DMS 273 treated with DMSO at 0.1 percent for 48 hours (cell line): Measurements from ENCODE around the gene ADNP.
"Not testable (repeated sequence)": the region's sequence is repeated elsewhere in the genome, so short reads cannot be mapped to it uniquely, and the experiment has no call there.

Source experiments
- DNase-seq: peaks from one replicate; lab custom pipeline; 2025; lab: John Stamatoyannopoulos, UW

ADNP gene

DNA sequence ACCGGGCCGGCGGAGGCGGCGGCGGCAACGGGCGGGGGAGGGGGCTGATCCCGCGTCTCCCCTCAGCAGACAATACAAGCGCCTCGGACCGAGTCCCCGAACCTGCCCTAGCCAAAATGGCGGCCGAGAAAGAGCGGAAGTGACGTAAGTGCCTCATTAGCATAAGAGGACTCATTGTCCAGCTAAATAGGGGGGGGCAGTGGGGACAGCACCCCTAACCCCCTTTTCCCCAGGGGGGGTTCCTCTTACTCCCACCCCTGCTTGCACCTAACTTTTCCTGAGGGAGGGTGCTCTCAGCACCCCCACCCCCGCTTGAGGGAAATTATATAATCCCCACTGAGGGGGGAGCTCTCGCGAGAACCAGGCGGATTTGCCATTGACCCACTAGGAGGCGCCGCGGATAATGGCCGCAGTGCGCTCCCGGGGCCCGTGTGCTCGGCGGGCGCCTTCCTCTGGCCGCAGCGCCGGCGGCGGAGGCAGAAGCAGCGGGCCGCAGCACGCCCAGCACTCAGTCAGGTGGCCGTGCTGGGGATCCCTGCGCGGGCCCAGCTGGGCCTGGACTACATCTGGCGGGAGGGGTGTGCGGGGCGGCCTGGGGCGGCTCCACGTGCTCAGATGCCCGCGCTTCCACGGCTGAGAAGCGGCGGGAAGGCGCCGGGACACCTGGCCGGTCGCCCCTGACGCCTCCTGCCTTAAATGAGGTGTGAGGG is at the start of gene ADNP:
Gene ADNP (minus strand): TSS at position 132 of the 710 bp plus-strand sequence. CDS start 27,441 bp downstream, outside the sequence.
- peak; percentile 90 for DNase-seq

DNA sequence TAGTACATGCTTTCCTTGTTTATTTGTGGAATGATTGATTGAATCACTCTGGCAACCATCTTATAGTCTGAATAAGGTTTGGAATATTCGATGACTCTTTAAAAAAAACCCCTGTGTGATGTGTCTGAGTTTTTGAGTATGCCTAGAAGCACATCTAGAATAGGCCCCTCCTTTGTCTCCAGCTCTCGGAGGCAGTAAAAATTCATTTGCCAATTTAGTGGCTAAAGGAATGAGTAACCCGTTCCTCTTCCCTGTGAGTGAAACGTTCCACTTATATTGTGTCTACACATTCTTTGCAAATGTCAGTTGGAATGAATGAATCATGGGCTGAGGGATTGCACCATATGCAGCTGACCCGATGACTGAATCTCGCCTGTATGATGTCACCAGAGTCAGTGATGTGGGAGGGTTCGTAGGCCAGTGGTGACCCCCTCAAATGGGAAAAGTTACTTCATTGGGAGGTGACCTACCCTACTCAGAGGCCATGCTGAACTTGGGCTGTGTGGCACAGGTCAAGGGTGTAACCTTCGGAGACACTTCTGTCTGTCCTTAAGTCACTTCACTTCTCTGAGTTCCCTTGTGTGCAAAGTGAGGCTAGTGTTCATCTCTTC is 48.9 kb upstream of the ADNP start:
- no peak for DNase-seq

DNA sequence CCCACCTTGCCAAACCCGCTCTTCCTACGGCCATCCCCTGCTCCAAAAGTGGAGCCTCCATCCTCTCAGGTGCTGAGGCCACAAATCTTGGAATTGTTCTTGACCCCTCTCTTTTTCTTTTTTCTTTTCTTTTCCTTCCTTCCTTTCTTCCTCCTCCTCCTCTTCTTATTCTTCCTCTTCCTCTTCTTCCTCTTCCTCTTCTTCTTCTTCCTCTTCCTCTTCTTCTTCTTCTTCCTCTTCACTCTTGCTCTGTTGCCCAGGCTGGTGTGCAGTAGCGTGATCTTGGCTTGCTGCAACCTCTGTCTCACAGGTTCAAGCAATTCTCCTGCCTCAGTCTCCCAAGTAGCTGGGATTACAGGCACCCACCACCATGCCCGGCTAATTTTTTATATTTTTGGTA is 47.3 kb upstream of the ADNP start:
- DNase-seq = not testable (repeated sequence)

DNA sequence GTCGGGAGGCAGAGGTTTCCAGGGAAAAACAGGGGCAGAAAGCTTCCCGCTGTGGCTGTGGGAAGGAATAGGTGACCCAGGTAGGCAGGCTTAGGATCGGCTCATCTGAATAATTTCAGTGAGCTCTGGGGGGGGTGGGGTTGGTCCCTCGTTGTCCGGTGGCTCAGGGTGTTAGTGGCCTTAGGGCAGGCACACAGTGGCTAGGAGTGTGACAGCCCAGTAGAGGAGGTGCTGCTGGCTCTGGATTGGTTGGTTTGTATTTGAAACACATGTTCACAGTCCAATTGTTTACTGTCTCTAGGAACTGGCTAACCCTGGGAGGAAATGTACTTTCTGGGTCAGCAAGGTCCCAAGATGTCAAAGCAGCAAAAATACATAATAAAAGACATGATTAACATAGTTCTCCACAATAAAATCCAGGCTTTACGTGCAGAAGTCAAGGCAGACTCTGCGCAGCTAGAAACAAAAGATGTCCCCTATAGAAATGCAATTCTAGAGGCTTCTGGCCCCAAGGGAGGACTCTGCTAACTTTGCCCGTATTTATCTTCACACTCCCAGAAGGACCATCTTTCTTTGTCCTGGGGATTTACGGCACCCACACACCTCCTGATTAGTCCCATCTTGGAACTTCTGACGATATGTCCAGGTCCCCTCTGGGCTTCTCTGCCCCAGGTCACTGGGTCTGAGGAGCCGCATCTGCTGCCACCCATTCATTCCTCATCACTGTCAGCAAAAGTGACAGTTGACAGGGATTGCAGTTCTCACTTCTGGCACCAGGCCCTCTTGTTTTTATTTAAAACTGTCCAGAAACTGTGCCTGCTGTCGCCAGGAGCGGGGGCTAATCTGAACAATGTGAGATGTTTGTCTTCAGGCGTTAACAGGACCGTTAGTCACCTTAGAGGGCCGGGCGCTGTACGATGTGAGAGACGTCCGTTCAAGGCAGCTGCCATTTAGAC is 46.1 kb upstream of the ADNP start:
- DNase-seq = no peak

GRCh38 chr20:50975701-50976330 is 44.6 kb upstream of the ADNP start:
- no peak for DNase-seq

GRCh38 chr20:50969912-50970311 is 38.7 kb upstream of the ADNP start:
- DNase-seq = no peak

GRCh38 chr20:50969435-50969834 is 38.2 kb upstream of the ADNP start:
- DNase-seq = no peak

DNA sequence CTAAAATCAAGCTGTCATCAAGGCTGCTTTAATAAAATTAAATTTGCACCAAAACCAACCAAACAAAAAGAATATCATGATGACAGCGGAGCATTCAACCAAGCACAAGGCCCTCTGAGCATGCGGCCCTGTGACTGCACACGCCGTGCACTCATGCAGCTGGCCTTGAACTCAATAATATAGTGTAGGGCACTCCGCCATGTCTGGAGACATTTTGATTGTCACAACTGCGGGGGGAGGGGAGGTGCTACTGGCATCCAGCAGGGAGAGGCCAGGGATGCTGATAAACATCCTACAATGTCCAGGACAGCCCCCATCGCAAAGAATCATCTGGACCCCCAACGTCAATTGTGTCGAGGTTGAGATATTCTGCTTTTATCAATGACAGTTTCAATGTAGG is 37.1 kb upstream of the ADNP start:
- DNase-seq = no peak

DNA sequence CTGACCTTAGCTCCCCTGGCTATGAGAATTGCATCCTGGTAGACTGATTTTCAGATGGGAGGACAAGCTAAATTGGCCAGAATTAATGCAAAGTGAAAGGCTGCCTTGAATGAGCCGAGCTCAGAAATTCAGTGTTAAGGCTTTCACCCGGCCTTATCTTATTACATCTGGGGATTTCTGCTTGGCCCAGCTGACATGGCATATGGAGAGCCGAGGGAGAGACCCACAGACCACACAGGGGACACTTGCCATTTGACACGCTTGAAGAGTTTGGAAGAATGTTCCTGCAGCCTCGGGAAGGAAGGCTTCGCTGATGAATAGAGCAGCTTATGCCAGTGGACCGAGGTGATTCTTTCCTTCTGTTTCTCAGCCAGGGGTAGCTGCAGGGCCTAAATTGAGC is 36.3 kb upstream of the ADNP start:
- peak; percentile 91 for DNase-seq

DNA sequence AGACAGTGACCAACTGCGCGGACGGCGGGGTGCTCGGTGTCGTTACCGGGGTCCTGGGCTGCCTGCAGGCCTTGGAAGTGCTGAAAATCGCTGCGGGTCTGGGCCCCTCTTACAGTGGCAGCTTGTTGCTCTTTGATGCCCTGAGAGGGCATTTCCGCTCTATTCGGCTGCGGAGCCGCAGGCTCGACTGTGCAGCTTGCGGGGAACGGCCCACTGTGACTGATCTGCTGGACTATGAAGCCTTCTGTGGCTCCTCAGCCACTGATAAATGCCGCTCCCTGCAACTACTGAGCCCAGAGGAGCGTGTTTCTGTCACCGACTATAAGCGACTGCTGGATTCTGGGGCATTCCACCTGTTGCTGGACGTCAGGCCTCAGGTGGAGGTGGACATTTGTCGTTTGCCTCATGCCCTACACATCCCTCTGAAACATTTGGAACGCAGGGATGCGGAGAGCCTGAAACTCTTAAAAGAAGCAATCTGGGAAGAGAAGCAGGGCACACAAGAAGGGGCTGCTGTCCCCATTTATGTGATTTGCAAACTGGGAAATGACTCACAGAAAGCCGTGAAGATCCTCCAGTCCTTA is 28.4 kb upstream of the ADNP start:
- DNase-seq = no peak

- peak; percentile 95 for DNase-seq
Measured at GRCh38 chr20:50958615-50959542, 27.6 kb upstream of the ADNP start, which contains the start of gene MOCS3. MOCS3 (plus strand) TSS chr20:50958818; CDS start chr20:50958843, 25 bp downstream.

DNA sequence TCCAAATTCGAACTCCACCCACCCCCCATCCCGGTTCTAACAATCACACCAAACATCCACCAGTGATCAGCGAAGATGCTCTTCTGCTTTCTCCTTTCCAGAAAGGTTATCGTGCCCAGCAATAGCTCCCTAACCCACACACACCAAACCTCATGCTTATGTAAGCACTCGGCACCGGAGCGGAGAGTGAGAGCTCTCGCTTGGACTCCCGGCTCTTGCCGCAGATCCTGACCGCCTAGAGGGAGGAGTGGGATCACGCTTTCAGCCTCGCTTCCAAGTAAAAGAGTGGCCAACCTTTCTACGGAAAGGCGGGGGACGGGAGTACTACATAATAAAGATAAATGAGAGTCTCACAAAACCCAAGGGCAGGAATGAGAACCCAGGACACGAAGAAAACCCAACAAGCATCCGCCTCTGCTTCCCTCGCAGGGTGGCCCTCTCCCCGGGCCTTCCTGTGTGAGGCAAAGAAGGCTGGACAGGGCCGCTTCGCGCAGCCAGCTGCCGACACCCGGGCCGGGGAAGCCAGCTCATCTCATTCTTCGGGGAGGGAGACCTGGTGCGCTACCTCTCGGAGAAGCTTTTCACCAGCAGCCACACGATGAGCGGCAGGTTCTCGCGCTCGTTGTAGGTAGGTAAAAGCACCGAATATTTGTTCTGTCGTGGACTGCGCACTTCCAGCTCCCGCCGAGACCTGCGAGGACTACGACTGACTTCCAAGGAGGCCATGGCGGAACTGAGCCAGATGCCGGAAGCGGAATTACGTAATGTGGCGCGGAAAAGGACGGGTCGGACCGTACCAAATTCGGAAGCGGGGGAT is 26.8 kb upstream of the ADNP start, which contains the start of gene DPM1:
Gene DPM1 (minus strand): TSS at position 735 of the 817 bp plus-strand sequence. CDS start 9 bp downstream, at position 726.
- peak; percentile 95 for DNase-seq

- no peak for DNase-seq
Measured at GRCh38 chr20:50957276-50957675, 26.0 kb upstream of the ADNP start.

DNA sequence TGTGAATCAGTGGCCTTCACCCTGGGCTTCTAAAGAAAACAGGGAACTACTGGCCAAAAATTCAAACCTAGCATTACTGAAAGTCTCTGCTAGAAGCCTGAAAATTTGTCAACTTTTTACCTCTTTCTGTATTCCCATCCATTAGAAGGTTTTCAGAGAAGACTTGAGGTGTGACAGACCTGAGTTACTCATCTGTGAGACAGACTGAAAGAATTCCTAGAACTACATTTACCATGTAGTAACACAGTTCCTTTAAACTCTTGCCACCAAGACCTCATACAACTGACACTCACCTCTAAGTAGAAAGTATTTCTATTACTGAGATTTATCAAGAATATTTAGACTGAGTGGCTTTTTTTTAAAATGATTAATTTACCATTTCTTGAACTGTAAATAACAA is 22.6 kb upstream of the ADNP start:
- no peak for DNase-seq

GRCh38 chr20:50953196-50953595 is 22.0 kb upstream of the ADNP start:
- no peak for DNase-seq

GRCh38 chr20:50948132-50948785 is 17.0 kb upstream of the ADNP start:
- DNase-seq = no peak

- DNase-seq = no peak
Measured at GRCh38 chr20:50943069-50943468, 11.8 kb upstream of the ADNP start.

DNA sequence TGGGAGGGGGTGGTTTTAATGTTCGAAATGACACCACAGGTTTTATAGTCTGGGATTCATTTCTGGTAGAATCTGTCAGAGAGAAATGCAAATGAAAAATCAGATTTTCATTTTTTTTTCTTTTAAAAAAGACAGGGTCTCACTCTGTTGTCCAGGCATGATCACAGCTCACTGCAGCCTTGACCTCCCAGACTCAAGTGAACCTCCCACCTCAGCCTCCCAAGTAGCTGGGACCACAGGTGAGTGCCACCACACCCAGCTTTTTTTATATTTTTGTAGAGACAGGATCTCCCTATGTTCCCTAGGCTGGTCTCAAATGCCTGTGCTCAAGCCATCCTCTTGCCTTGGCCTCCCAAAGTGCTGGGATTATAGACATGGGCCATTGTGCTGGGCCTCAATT is 2.4 kb upstream of the ADNP start:
- no peak for DNase-seq

DNA sequence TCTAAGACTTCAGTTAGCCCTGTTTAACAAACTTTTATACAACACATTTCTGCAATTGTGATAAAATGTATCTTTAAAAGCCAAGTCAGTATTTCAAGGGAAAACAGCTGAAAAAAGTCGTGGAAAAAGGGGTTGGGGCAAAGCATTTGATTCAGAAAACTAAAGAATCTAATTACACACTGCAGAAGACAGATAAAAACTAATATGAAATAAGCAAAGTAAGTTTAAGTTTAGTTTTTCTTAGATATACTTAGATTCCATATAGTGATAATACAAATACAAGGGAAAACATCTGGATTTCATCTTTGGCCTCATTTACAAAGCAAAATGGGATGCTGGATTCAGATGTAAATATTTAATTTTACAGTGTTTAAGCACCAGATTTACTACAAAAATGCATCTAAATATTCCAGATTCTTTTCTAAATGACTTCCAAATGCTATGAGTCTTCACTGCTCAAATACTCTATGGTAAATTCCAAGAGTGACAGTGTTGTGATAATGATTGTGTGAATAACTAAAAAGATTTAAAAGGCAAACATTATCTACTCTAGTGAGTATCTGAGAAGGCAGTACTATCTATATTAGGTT is 1.5 kb upstream of the ADNP start:
- DNase-seq = no peak
